T-helper 2 cell treated with Interferon-gamma antibody and Interleukin-4, amounts not matched to agents 100 ng/mL and 5 ng/mL, for 36 hours (primary cell): Measurements from ENCODE around the gene NHERF2. TPM values are rescaled to one million over a fixed set of nuclear protein-coding genes. Genes with fewer than 3 reads are reported as not detected.

Experiments
- intact Hi-C: fragments of 100-400 bp; cut with micrococcal nuclease; formaldehyde crosslinking; loops from one replicate; pipeline ENCODE4 v1.15.1; 2023
- total RNA-seq: library from RNA; stranded (reverse); gene quantifications from 2 replicates; pipeline ENCODE4 v1.2.3, GENCODE V29; 2022

Gene NHERF2
- total RNA-seq, 1 donor from 2014 or later: 3.1 TPM

GRCh38 chr16:2038382-2039231 lies 11.9 kb downstream of the NHERF2 start:
- intact Hi-C loops: no loop called here

GRCh38 chr16:2039274-2040031 lies 12.8 kb downstream of the NHERF2 start:
- intact Hi-C loops: no loop called here

GRCh38 chr16:2040041-2040786 lies 13.5 kb downstream of the NHERF2 start:
- intact Hi-C loops: no loop called here

- intact Hi-C loops: no loop called here
Observed at GRCh38 chr16:2040787-2041522, 14.3 kb downstream of the NHERF2 start.

GRCh38 chr16:2042171-2042985 lies 15.7 kb downstream of the NHERF2 start:
- intact Hi-C loops: no loop called here

GRCh38 chr16:2042986-2043666 lies 16.4 kb downstream of the NHERF2 start:
- intact Hi-C loops: no loop called here

- intact Hi-C loops: no loop called here
Observed at GRCh38 chr16:2043667-2044451, 17.2 kb downstream of the NHERF2 start.

GRCh38 chr16:2044541-2044940 lies 17.8 kb downstream of the NHERF2 start:
- intact Hi-C loops: no loop called here

- intact Hi-C loops: no loop called here
Observed at GRCh38 chr16:2045965-2046892, 19.5 kb downstream of the NHERF2 start.

GRCh38 chr16:2046893-2047329 lies 20.2 kb downstream of the NHERF2 start:
- intact Hi-C loops: loop anchor here (1.0 kb wide), 2 partner anchors 24 to 108 kb away; partner anchors contain the start of gene TRAF7

GRCh38 chr16:2047330-2048115 lies 20.8 kb downstream of the NHERF2 start, which contains the start of the genes NTHL1 and TSC2:
TSS of gene NTHL1 (minus strand) at chr16:2047834. CDS start at chr16:2047823, 11 bp downstream.
TSS of gene TSC2 (plus strand) at chr16:2047985. CDS start at chr16:2048616, 631 bp downstream.
- intact Hi-C loops: loop anchor here (1.0 kb wide), 2 partner anchors 24 to 108 kb away; partner anchors contain the start of gene TRAF7

GRCh38 chr16:2048116-2048543 lies 21.4 kb downstream of the NHERF2 start:
- intact Hi-C loops: no loop called here

GRCh38 chr16:2053211-2053610 lies 26.5 kb downstream of the NHERF2 start:
- intact Hi-C loops: no loop called here

GRCh38 chr16:2053897-2054296 lies 27.2 kb downstream of the NHERF2 start:
- intact Hi-C loops: no loop called here

- intact Hi-C loops: no loop called here
Observed at GRCh38 chr16:2054543-2055245, 28.0 kb downstream of the NHERF2 start.

- intact Hi-C loops: no loop called here
Observed at GRCh38 chr16:2056077-2056476, 29.4 kb downstream of the NHERF2 start.
